GM19193 (cell line): Measurements from ENCODE around the gene ZC3HAV1.

ENCODE experiments used
- POLR2A ChIP-seq: IDR thresholded peaks from 4 replicates; pipeline ENCODE4 v1.6.1; 2011; ENCODE audit not compliant: insufficient read depth, insufficient read length; ENCODE audit errors: extremely low read depth

Gene ZC3HAV1

GRCh38 chr7:139116999-139117398 is 7.5 kb upstream of the ZC3HAV1 start:
- no peak for TF ChIP-seq POLR2A

GRCh38 chr7:139115104-139115503 is 5.6 kb upstream of the ZC3HAV1 start:
- TF ChIP-seq POLR2A = no peak

- no peak for TF ChIP-seq POLR2A
These were observed 5.1 kb upstream of the ZC3HAV1 start for GRCh38 chr7:139114585-139114984.

- TF ChIP-seq POLR2A = no peak
These were observed 4.5 kb upstream of the ZC3HAV1 start for GRCh38 chr7:139114018-139114417.

- no peak for TF ChIP-seq POLR2A
These were observed 3.3 kb upstream of the ZC3HAV1 start for GRCh38 chr7:139112741-139113250.

- no peak for TF ChIP-seq POLR2A
These were observed 2.8 kb upstream of the ZC3HAV1 start for GRCh38 chr7:139112316-139112715.

GRCh38 chr7:139111811-139112301 is 2.3 kb upstream of the ZC3HAV1 start:
- no peak for TF ChIP-seq POLR2A

- no peak for TF ChIP-seq POLR2A
These were observed 1.6 kb upstream of the ZC3HAV1 start for GRCh38 chr7:139111147-139111546.

- no peak for TF ChIP-seq POLR2A
These were observed 477 bp upstream of the ZC3HAV1 start for GRCh38 chr7:139109983-139110411.

GRCh38 chr7:139108266-139109187 is 993 bp downstream of the ZC3HAV1 start:
- peak; percentile 34 for TF ChIP-seq POLR2A

GRCh38 chr7:139106959-139107358 is 2.6 kb downstream of the ZC3HAV1 start:
- TF ChIP-seq POLR2A = no peak

GRCh38 chr7:139105484-139105883 is 4.0 kb downstream of the ZC3HAV1 start:
- TF ChIP-seq POLR2A = no peak

- no peak for TF ChIP-seq POLR2A
These were observed 5.4 kb downstream of the ZC3HAV1 start for GRCh38 chr7:139104091-139104450.

- TF ChIP-seq POLR2A = no peak
These were observed 6.3 kb downstream of the ZC3HAV1 start for GRCh38 chr7:139103057-139103815.
